H54 (cell line): ENCODE results near the gene TMEM213.

Source experiments
- DNase-seq: peaks from one replicate; pipeline ENCODE4 v3.0.0; 2011; ENCODE audit warnings: low spot score, mixed read lengths; ENCODE audit not compliant: insufficient read length
- FAIRE-seq: peaks from 3 replicates; lab custom pipeline; 2011; peaks lifted over from hg19 to GRCh38; lab: Jason Lieb, UNC
- POLR2A ChIP-seq: IDR thresholded peaks from 2 replicates; pipeline ENCODE4 v1.6.1; 2011; ENCODE audit warnings: low read depth, mild to moderate bottlenecking, low read length

TMEM213 gene

DNA sequence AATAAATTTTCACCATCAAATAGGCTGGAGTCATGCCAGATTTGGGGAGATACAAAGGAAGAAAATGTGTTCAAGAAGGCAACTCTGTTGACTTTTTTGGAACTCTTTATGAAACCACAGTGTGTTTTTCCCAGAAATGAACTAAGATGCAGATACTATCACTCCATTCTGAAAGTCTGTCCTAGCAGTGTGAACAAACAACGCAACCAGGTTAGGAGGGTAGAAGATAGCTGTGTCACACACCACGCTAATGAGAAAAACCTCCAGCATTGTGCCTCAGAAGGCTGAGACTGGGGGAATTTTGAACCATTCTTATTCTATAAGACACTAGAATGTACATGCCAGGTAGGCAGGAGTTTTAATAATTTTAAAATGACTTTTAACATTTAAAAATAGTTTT lies 16.2 kb downstream of the TMEM213 start:
- DNase-seq, result no peak
- no peak for TF ChIP-seq POLR2A
- FAIRE-seq, result no peak

DNA sequence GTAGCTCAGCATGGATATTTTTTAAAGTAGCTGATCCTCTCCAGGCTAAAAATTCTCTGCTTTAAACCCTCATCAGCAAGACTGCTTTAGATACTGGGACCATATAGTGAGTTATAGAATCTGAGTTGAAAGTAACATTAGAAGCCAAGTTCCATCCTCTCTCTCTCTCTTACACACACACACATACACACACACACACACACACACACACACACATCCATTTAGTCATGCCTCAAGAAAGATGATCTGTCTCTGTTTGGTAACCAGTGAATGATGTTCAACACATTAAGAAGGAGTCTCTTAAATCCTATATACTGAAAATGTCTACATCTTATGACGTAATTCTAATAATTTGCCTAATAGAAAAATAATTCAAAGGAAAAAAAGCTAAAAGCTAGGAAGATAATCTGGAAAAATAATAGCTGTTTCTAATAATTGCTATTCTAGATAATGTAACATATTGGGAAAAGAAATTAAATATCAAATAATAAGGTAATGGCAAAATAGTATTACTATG lies 17.1 kb downstream of the TMEM213 start:
- DNase-seq (no peak), FAIRE-seq (no peak)
- TF ChIP-seq POLR2A, result no peak

DNA sequence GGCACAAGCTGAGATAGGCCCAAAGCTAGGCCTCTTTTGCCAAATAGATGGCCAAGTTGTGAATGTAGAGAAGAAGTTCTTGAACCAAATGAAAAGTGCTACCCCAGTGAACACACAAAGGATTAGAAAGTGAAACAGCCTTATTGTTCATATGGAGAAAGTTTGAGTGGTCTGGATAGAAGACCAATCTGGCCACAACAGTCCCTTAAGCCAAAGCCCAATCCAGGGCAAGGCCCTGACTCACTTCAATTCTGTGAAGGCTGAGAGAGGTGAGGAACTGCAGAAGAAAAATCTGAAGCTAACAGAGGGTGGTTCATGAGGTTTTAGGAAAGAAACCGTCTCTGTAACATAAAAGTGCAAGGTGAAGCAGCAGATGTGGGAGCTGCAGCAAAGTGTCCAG lies 18.9 kb downstream of the TMEM213 start:
- no peak for DNase-seq
- TF ChIP-seq POLR2A, result no peak
- FAIRE-seq, result no peak

DNA sequence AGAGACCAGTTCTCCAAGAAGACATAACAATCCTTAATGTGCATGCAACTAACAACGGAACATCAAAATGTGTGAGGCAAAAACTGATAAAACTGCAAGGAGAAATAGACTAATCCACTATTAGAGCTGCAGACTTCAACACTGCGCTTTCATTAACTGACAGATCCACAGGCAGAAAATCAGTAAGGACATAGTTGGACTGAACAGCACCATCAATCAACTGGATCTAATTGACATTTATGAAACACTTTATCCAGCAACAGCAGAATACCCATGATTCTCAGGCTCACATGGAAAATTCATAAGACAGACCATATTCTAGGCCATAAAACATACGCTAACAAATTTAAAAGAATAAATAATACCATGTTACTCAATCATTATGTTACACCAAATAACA lies 21.8 kb downstream of the TMEM213 start:
- FAIRE-seq, result no peak
- DNase-seq, result no peak
- TF ChIP-seq POLR2A, result no peak

DNA sequence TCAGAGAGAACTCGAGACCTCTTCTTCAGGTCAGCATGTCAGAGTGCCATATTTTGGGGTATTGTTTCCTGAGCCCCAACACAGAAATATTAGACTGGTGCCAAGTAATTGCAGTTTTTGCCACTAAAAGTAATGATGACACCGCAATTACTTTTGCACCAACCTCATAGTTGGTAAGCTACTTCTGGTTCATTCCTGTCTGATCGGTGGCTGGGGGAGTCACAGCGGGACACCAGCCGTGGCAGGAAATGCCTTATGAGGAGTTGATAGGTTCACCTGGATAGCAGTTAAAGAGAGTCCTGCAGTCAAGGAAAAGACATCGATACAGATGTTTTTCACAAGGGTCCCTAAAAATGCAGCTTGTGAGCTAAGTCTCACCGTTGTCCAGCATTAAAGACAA lies 24.1 kb downstream of the TMEM213 start:
- TF ChIP-seq POLR2A, result no peak
- FAIRE-seq, result no peak

DNA sequence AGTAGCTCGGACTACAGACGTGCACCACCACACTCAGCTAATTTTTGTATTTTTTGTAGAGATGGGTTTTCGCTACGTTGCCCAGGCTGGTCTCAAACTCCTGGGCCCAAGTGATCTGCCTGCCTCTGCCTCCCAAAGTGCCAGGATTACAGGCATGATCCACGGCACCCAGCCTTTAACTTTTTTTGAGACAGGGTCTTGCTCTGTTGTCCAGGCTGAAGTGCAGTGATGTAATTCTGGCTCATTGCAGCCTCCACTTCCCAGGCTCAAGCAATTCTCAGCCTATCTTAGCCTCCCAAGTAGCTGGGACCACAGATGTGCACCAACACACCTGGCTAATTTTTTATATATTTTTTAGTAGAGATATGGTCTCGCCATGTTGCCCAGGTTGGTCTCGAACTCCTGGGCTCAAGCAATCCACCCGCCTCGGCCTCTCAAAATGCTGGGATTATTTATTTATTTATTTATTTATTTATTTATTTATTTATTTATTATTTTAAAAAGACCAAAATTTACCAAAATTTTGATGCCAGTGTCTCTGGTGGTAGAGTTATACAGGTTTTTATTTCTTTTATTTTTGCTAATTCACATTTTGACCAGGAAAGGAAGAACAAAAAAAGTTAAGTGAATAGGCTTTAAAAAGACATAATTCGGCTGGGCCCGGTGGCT lies 25.2 kb downstream of the TMEM213 start:
- FAIRE-seq, result no peak
- no peak for TF ChIP-seq POLR2A
- no peak for DNase-seq

More for the DNA sequence above, 24.1 kb downstream of the TMEM213 start:
- DNase-seq, result no peak

DNA sequence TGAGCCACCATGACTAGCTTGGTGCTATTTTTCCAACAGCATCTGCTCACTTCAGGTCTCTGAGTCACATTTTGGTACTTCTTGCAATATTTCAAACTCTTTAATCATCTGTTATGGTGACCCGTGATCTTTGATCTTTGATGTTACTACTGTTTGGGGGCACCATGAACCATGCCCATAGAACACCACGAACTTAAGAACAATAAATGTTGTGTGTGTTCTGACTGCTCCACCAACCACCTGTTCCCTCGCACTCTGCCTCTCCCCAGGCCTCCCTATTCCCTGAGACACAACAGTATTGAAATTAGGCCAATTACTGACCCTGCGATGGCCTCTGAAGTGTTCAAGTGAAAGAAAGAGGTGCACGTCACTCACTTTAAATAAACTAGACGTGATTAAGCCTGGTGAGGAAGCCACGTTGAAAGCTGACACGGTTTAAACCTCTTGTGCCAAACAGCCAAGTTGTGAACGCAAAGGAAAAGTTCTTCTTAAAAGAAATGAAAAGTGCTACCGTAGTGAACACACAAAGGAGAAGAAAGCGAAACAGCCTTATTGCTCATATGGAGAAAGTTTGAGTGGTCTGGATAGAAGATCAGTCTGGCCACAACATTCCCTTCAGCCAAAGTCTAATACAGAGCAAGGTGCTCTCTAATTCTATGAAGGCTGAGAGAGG lies 27.4 kb downstream of the TMEM213 start:
- DNase-seq (no peak), FAIRE-seq (no peak)
- no peak for TF ChIP-seq POLR2A

DNA sequence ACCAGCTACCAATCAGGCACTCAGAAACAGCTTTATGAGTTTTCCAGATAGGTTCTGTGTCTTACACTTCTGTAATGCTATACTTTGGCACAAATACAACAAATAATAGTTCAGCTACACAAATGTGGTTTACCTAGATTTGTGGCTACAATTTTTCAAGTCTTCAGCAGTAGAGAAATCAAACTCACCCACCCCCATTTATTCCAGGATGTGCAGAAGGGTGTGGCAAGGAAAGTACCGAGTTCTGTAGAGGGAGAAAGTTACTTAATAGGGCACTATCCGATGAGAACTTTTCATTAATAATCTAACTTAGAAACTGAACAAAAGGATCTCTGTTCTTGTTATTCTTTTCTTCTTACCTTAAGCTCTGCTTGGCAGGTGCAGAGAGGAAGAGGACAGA lies 30.5 kb downstream of the TMEM213 start:
- no peak for FAIRE-seq
- no peak for TF ChIP-seq POLR2A
- DNase-seq, result no peak

DNA sequence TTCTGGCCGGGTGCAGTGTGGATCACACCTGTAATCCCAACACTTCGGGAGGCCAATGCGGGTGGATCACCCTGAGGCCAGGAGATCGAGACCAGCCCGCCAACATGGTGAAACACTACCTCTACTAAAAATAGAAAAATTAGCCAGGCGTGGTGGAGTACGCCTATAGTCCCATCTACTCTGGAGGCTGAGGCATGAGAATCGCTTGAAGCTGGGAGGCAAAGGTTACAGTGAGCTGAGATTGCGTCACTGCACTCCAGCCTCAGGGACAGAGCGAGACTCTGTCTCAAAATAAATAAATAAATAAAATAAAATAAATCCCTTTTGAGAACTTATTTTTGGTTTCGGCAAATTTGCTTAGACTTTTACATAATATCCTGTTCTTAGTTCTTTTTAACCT lies 31.5 kb downstream of the TMEM213 start:
- FAIRE-seq (no peak), DNase-seq (no peak)
- TF ChIP-seq POLR2A, result no peak

DNA sequence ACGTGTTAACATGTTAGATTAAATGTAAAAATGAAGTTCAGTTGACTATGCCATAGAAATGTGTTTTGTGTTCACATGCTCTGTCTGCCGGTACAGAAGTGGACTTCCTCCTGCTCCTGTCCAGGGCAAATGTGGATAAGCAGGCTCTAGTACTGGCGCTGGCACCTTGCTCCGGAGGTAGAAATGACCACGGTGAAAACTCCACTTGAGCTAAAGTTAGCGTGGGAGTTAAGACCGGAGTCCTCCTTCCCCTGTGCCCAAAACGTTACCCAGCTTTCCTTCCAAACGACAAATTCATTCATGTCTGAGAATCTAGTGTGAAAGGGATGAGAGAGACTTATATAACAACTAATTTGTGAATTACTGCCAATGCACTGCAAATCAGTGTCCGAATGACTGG lies 35.2 kb downstream of the TMEM213 start:
- FAIRE-seq (no peak), DNase-seq (no peak)
- TF ChIP-seq POLR2A, result no peak

DNA sequence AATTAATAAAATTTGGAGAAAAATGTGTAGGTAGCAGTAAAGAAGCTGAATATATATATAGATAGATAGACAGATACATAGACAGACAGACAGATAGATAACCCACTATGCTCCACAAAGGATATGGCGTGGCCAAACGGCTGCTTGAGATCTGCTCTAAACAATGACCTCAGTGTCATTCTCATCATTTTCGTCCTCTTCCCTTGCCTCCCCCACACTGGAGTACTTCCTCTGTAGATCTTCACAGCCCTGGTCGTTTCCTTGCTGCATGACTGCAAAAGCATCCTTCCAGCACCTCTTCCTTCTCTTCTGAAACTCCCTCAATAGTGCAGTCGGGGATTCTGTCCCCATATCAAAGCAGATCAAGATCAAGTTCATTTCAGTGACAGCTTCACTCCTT lies 35.8 kb downstream of the TMEM213 start:
- TF ChIP-seq POLR2A, result no peak
- DNase-seq, result no peak
- FAIRE-seq, result no peak

DNA sequence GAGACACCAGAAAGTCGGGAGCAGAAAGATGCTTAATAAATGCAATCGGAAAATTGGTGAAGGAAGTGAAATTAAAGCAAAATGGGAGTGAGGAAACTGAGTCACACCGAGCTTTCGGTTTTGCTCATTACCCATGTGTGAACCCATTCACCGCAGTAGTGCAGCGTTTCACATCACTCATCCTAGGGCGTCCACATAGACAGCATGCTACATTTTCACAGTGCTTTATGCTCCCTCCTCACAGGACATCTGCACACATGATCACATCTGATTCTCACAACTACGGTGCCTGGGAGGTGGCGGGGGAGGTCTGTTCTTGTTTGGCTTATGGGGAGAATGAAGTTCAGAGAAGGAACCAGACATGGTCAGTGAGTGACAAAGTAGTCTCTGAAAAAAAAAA lies 36.8 kb downstream of the TMEM213 start:
- DNase-seq, result no peak
- no peak for FAIRE-seq
- no peak for TF ChIP-seq POLR2A

DNA sequence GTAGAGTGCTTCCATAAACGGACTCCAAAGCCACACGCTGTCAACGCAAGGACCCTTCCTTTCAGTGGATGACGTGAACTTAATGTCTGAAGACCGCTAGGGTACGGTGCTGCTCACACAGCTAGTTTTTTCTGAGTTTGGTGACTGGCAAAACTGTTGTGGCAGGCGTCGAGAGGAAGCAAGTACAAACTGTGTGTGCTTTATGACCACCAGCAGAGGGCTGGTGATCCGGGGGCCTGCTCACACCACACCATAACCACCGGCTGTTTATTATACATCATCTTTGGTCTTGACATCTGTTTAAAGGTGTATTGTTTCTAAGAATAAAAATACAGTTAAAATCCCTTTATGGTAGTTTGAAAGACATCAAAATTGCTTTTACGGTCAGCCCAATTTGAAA lies 37.3 kb downstream of the TMEM213 start:
- DNase-seq, result no peak
- no peak for FAIRE-seq
- TF ChIP-seq POLR2A, result no peak

DNA sequence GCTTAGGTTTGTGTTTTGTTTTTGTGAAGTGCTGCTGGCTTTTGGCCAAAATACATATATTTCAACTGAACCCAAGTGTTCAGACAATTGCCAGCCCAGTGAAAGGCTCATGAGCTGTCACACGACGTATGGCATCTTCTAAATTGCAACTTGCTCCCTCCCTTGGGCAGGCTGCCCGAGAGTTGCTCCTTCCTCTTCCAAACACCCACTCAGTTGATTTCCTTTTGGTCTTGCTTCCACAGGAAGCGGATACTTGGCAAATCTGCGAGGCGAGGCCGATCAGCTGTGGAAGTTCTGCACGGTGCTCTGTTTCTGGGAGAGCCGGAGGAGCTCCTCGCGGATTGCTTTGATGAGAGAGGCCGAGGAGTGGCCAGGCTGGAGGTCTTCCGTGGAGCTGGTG lies 39.8 kb downstream of the TMEM213 start:
- TF ChIP-seq POLR2A, result no peak
- FAIRE-seq, result no peak
- DNase-seq, result no peak

DNA sequence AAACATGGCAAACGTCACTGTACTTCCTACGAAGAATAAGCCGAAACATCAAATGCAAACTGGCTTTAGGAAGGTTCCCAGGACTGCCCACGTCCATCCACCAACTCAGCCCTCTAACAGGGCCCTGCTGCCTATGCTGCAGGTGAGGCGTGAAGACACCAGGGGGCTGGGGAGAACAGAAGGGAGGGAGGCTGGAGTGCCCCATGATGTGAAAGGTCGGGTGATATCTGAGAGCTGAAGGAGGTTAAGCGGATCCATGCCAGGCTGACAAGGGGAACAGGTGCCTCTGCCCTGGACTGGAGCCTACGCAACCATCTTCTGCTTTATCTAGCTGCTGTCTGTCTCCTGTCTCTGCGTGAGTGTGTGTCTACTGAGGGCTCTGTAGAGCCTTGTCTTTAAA lies 40.4 kb downstream of the TMEM213 start:
- DNase-seq, result no peak
- no peak for TF ChIP-seq POLR2A

More for the DNA sequence above, 40.4 kb downstream of the TMEM213 start:
- no peak for FAIRE-seq
